AML-193 (cell line): Measurements from ENCODE around the gene PALD1.

ENCODE experiments used
- DNase-seq, 2 experiments: peaks; one replicate each; lab custom pipeline; 2025; lab: John Stamatoyannopoulos, UW

The PALD1 gene

DNA sequence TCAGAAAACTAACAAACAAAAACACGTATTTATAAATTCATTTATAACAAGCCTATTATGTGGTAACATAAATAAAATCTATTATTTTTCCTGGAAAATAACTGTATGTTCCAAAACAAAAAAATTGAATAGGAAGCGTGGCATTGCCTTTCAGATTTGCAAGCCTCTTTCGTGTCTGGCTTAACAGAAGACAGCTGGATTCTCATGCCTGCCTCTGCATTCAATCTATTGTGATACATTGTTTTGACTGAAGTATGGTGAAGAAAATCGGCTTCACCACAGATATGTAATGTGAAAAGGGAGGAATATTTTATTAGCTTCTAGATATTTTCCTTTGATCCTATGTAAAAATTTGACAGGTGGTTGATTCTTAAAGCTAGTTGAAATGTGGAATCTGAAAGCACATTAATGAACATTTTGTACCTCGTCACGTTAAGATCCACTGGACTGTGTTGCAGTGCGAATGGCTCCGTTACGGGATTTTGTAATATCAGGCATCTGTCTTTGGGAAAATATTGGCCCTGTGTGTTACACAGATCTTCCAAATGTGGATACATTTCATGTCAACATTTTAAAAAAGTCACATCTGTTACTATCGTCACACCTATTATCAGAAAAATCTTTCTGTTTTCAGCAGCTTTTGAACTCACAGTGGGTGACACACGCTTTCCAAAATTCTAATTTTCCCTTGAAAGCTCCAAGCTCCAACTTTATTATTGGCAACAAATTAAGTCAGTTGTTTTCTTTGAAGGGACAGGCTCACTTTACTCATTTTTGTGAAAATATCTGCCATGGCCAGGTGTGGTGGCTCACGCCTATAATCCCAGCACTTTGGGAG lies 26.2 kb downstream of the PALD1 start:
- DNase-seq, result no peak

DNA sequence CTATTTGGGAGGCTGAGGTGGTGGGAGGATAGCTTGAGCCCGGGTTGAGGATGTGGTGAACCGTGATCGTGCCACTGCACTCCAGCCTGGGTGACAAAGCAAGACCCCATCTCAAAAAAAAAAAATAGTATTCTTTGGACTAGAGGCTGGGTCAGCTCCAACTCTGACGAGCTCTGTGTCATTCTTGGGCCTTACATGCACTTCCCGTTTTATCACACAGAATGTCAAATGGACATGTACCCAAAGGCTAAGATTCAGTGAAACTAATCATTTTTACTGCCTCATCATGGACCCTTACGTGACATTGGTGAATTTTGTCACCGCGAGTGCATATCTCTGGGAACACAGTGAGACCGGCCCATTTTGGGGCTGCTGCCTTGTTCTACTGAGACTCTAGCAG lies 27.3 kb downstream of the PALD1 start:
- DNase-seq, result no peak

- no peak for DNase-seq
Observed at GRCh38 chr10:70507966-70508365, 29.4 kb downstream of the PALD1 start.

DNA sequence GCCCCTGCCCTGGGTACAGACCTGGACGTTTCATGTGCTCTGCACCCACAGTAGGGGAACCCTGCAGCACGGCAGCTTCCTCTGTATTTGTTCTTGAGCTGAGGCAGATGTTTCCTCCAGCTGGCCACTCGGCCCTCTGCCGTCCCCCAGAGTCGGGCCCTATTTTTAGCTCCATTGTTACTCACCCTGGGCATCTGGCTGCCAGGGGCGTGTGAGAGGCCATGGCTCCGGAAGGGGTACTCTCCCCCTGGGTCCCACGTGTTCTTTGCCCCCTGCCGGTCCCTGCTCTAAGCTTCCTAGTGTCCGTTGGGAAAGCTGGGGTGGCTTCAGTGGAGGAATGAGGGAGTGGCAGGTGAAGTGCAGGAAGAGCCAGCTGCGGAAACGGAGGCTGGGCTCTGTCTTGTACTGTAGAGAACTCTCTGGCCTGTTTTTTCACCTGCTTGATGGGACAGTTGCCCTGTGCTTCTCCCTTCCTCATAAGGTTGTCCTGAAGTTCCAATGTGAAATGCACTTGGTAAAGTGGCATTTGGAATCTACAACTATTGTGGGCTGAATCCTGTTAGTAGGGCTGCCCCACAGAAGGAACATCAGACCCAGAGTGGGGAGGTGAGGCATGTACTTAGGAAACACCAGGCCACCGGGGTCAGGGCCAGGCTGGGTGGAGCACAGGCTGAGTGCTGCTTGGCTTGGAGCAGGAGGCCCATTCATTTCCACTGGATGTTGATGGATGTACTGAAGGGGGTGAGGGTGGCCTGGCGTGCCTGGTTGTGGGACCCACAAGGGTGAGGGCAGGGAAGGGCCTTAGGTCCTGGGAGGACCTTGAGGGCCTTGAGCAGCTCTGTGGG lies 30.6 kb downstream of the PALD1 start:
- no peak for DNase-seq

DNA sequence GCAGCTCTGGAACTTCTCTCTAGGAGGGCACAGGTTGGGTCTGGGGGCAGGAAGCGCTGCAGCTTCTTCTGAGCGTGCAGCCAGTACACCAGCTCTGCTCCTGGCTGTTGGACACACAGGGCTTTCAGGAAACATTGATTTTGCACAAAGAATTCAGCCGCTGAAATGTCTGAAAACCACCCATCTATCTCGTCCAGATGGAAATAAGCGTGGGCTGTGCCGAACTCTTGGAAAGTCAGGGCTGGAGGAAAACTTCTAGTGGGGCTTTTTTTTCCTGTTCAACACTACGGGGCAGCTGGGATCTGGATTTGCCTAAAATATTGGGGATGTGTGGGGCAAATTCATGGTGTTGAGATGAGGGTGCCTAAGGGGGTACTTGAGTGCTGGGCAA lies 31.2 kb downstream of the PALD1 start:
- no peak for DNase-seq

DNA sequence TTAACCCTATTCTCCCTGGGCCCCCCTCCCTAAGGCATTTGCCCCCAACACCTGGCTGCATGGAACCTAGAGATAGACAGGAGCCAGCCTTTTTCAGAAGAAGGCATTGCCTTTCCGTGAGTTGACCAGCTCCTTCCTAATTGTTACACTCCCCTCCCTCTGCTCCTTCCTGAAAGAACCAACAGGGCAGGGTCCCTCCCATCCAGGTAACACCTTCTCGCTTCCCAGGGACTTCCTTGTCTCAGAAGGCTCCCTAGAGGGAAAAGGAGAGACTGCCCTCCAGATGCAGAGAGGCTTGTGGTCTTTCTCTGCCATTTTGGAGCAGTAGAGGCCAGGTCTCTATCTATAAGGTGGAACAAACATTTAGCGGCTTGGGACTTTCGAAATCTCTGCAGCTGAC lies 31.9 kb downstream of the PALD1 start:
- DNase-seq, result no peak

GRCh38 chr10:70510904-70511303 lies 32.3 kb downstream of the PALD1 start:
- DNase-seq, result no peak

- DNase-seq, result no peak
Observed at GRCh38 chr10:70512149-70512639, 33.6 kb downstream of the PALD1 start.

- DNase-seq, result no peak
Observed at GRCh38 chr10:70513848-70514309, 35.3 kb downstream of the PALD1 start.

DNA sequence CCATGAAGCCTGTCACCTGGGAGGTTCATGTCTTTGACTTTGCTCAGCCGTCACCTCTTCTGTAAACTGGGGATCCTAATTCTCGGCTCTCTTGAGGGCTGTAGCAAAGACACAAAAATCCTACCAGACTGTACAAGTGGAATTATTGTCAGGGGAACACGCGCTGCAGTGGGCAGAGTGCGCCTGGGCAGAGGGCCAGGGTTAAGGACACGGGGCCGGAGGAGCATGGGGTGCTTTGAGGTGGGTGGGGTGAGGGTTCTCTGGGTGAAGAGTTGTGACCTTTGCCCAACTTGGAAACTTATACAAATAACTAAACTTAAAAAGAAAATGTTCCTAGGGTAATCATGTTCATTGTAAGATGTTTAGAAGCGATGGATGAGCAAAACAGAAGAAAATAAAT lies 36.0 kb downstream of the PALD1 start:
- DNase-seq, result no peak

GRCh38 chr10:70515035-70515667 lies 36.6 kb downstream of the PALD1 start:
- no peak for DNase-seq

GRCh38 chr10:70518695-70519094 lies 40.1 kb downstream of the PALD1 start:
- DNase-seq, result no peak

DNA sequence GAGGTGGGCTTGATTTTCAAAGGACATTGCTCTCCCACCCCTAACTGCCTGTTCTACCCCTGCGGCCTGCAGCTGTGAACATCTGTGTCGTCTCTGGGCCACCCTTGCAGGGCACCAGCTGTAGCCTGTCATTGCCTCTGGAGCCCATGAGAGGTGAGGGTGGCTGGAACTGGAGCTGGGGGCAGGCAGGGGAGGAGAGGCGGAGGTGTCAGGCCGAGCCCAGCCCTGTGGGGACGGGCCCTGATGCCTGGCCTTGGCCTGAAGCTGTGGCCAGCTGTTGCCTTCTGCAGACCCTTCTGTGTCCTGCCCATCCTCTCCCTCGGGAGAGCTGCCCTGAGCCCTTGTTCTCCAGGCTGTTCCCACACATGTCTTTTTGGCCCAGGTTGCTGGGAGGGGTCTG lies 44.5 kb downstream of the PALD1 start:
- no peak for DNase-seq

DNA sequence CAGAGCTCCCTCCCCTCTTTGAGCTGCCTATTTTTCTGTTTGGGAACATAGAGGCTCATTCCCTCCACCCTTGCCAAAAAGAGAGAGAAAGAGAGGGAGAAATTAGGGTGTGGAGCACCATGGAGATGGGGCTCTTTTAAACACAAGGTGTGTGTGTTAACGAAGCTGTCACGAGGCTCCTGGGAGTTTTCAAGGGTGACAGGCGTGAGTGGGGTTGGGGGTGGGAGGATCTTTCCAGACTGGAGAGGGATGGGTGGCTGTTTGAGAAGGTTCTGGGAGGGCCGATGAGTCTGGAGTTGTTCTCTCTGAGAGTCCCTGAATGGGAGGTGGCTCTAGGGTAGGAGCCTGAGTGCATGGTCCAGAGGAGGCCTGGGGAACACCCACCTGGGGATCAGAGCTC lies 45.0 kb downstream of the PALD1 start:
- DNase-seq, result no peak

DNA sequence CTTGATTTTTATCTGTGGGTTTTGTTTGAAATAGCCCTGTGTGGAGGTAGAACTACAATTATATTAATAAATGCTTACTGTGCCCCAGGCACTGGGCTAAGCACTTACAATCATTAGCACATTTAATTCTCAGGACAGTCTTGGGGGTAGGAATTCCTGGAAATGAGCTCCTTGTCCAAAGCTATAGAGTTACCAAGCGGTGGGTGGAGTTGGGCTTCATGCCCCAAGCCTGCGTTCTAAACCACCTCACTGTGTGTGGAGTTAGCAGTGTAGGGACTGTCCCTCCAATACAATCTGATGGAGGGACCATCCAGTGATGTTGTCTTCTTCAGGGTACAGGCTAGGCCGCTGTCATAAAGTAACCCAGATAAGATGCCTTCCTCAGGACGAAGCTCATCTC lies 49.7 kb downstream of the PALD1 start:
- DNase-seq, result no peak

GRCh38 chr10:70528741-70529362 lies 50.3 kb downstream of the PALD1 start:
- DNase-seq, result no peak

DNA sequence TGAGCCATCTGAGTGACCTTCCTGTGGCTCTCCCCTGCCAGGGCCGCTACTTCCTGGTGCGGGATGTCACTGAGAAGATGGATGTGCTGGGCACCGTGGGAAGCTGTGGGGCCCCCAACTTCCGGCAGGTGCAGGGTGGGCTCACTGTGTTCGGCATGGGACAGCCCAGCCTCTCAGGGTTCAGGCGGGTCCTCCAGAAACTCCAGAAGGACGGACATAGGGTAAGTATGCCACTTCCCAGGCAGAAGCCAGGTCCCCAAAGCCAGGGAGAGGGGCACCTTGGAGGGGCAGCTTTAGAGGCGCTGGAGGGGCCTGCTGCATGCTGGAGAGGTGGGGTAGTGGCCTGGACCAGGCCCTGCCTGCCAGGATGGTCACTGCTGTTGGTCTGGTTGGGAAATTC lies 51.3 kb downstream of the PALD1 start:
- no peak for DNase-seq

GRCh38 chr10:70530315-70530714 lies 51.7 kb downstream of the PALD1 start:
- DNase-seq, result no peak

DNA sequence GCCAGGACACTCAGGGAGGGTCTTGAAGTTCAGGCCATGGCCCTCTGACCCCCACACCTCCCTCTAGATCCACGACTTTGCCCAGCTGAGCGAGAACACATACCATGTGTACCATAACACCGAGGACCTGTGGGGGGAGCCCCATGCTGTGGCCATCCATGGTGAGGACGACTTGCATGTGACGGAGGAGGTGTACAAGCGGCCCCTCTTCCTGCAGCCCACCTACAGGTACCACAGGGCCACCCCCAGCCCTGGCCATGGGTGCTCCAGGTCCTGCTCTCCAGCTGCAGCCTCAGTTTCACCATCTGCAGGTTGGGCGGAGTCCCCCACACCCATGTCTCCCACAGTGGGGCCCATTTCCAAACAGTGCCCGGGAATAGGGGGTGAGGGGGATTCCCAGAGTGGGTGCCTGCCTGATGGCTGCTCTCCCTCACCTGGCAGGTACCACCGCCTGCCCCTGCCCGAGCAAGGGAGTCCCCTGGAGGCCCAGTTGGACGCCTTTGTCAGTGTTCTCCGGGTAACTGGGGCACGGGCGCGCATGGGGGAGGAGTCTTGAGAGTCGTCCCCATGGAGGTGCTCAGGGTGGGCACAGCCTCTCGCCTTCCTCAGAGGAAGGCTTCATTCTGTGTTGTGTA lies 54.1 kb downstream of the PALD1 start:
- no peak for DNase-seq

GRCh38 chr10:70533189-70533558 lies 54.6 kb downstream of the PALD1 start:
- DNase-seq, result no peak

DNA sequence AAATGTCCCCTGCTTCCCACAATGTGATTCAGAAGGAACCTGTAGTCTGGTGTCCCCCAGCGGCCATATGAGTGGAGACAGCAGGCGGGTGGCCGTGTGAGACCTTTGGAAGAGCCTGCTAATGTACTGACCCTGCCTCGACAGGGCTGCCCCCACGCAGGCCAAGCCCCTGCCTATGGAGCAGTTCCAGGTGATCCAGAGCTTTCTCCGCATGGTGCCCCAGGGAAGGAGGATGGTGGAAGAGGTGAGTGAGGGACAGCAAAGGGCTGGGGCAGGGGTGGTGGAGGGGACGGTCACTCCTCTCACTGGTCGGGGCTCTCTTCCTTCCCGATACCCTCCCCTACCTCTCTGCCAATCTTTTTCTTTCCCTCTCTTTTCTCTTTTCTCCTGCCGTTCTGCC lies 55.7 kb downstream of the PALD1 start:
- no peak for DNase-seq

DNA sequence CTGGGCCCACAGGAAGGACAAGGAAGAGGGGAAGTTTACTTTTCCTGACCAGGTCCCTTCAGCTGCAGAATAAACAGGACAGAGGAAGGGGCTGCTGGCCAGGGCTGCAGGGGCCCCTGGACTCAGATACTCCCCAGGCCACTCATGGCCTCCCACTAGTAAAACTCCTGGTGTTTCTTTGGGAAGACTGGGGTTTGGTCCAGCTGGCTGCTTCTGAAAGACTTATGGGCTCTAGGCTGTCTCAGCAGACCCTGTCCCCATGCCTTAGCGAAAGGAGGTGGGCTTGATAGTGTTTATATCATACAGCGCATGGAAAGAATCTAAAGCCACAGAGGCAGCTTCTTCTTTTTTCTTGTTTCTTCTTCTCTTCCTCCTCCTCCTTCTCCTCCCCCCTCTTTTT lies 56.4 kb downstream of the PALD1 start:
- DNase-seq, result no peak
